COLO829 (cell line): ENCODE measurements around the gene CLDND2.

Experiments
- DNase-seq: peaks from one replicate; pipeline ENCODE4 v3.0.0; 2012; ENCODE audit warnings: low spot score

Gene CLDND2

GRCh38 chr19:51382004-51382403, 13.2 kb upstream of the CLDND2 start:
- DNase-seq: no peak

DNA sequence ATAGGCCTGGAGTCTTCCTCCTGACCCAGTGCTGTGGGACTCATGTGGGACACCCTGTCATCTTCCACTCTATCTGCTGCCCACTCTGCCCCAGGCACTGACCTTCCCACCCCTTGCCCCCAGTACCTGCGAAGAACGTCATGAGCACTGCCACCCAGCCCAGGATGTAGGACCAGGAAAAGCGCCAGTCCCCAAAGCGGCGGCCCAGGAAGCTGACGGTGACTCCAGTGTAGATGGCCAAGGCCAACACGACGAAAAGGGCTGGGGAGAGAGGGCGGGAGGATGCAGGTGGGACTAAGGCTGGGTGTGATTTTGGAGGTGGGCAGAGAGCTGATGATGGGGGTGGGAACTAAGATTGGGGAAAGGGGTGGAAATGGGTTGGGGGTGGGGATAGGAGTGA, 11.6 kb upstream of the CLDND2 start:
- DNase-seq: no peak

DNA sequence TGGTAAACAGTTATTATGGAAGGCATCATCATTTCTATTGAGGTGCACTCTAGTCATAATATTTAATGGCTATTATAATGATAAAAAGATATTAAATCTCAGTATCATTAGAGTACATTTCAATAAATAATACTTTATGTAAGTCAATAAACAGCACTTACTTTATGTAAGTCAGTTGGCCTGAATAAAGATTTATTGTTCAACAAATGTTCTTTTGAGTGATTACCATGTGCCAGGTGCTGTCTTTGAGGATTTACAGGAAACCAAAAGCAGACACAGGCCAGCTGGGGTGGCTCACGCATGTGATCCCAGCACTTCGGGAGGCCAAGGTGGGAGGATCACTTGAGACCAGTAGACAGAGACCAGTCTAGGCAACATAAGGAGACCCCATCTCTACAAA, 8.6 kb upstream of the CLDND2 start:
- no peak for DNase-seq

GRCh38 chr19:51375504-51376221, 6.9 kb upstream of the CLDND2 start:
- no peak for DNase-seq

DNA sequence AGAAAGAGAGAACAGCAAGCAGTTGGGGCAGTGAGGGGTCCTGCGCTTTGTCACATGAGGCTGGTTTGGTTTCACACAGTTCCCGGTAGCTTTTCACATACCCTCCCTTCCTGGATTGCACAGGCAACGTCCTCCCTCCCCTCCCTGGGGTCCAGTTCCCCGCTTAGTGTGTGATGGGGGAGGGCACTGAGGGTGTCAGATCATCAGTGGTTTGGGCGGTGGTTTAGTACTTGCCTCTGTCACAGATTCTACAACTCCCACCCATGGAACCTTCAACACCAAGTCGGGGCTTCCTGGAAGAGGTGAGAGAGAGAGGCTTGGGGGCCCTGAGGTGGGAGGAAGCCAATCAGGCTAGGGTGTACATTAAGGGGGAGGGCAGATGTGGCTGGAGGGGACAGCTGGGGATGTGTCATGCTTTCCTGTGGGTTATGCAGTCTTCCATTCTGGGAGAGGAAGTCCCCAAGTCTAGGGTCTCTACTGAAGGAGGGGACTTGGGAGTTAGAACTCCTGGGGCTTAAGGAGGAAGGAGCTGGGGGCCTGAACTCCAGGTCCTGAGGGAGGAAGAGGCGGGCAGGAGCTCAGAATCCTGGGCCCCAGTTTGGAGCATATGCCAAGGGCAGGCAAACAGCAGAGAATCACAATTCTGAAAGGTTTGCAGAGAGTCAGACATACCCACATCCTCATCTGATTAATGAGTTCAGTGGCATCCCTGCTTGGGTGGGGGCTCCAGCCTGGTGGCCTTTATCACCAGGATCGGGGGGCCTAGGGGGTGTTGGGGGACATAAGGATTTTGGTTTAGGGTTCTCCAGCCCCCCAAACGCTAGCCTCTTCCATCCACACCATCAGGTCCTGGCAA, 4.1 kb upstream of the CLDND2 start, which contains the start of gene NKG7:
Gene NKG7 (minus strand): TSS at position 6 of the 856 bp plus-strand sequence. CDS start 119 bp downstream, outside the sequence.
- no peak for DNase-seq

DNA sequence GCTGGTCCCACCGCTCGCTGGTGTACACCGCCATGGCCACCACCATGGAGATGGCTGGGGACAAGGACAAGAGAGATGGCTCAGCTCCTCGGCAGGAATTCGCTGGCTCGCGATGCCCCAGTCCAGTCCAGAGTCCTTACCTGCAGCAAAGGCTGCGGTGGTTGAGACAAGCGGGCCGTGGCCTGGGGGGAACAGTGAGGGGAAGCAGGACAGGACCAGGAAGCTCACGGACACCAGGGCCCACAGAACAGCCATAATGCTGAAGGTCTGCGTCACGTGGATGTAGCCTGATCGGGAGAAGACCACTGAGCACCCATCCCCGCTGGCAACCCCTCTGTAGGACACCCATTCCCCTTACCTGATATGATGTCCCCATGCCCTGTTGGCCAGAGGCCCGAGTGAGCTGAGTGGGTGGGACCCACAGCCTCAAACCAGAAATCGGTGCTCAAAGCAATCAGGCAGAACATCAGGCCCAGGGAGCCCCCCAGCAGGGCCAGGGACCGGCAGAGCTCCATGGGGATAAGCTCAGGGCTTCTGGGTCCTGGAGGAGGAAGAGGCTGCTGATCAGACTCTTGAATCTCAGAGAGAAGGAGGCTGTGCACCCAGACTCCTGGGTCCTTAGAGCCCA, 3.3 kb upstream of the CLDND2 start:
- DNase-seq: no peak

- DNase-seq: no peak
These were observed 2.4 kb upstream of the CLDND2 start for GRCh38 chr19:51371186-51371690.

DNA sequence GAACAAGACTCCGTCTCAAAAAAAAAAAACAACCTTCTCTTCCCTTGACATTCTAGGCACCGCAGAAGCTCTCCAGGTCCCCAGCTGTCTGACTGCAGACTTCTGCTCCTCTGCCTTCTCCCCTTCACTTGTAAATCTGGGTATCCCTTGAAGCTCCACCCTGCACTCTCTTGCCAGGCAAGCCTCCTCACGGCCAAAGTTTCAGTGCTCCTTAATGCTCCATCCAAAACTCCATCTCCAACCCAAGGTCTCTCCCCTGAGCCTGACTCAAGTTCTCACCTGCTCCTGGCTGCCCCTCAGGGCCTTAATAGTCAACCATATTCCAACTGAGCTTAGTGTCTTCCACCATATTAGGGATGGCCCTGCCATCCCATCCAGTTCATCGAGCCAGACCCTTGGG, 1.4 kb upstream of the CLDND2 start:
- no peak for DNase-seq

GRCh38 chr19:51367565-51368365, 1.0 kb downstream of the CLDND2 start:
- peak; percentile 96 for DNase-seq

DNA sequence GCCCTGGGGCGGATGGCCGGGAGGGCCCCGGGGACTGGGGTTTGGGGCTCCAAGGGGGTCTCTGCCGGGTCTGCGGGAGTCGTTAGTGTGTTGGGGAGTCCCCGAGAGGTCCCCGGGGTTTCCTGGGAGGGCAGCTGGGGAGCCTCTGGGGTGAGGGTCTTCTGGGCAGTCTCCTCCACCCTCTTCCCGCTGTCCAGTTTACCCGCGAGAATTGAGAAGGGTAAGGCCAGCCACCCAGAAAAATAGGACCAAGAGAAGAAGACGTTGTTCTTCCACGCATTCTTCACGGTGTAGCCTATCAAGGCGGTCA, 1.6 kb downstream of the CLDND2 start:
- no peak for DNase-seq

DNA sequence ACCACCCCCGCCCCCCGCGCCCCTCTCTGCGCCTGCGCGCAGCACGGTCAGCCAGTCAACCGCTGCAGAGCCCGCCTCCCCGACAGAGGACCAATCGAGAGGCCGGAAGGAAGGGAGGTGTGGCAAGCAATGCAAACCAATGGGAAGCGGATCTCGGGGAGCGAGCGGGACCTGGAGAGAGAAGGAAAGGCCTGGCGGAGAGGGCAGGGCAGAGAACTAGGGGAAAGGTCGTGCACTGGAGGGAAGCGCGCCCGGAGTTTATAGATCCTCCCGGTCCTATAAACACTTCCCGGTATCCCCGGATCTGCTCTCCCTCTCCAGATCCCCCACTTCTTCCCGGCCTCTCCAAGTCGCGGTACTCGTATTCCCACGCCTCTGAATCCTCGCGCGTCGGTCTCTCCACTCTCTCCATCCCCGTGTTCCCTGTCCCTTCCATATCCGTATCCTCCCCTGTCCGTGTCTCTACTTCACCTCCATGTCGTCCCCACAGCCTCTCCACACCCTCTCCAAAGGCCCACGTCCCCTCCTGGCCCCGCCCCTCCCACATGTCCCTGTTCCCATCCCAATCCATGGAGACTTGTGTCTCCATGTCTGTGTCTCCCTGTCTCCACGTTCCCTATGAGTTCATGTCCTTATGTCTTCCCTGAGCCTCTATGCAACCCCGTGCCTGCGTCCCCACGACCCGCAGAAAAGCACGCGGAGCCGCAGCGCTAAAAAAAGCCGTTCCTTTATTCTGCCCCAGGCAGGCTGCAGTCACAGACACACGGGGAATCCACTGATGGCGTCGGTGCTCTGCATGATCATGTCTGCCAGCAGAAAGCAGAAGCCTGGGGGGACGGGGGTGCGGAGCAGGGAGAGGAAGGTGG, 2.2 kb downstream of the CLDND2 start:
- DNase-seq: peak; percentile 91

DNA sequence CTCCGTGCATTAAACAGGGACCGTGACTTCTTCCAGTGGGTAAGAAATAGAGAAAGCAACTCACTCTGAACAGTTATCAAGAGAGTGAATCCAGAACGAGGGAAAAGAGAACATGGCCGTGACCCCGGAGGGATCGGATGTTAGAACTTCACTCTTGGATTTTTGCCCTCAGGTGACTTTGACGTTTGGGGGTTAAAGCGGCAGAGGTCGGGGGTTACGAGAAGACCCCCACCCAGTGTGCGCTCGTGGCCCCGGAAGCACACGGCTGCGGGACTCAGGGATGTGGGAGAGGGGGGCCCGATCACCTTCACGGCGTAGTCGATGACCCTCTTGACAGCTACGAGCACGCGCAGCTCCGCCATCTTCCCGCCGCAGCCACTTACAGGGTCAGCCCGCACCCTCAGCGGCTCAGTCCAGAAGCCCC, 2.8 kb downstream of the CLDND2 start, which contains the start of gene ETFB:
Gene ETFB (minus strand): TSS at position 424 of the 424 bp plus-strand sequence. CDS start 62 bp downstream, at position 362.
- no peak for DNase-seq

- DNase-seq: peak; percentile 27
These were observed 3.4 kb downstream of the CLDND2 start for GRCh38 chr19:51365211-51365964.

DNA sequence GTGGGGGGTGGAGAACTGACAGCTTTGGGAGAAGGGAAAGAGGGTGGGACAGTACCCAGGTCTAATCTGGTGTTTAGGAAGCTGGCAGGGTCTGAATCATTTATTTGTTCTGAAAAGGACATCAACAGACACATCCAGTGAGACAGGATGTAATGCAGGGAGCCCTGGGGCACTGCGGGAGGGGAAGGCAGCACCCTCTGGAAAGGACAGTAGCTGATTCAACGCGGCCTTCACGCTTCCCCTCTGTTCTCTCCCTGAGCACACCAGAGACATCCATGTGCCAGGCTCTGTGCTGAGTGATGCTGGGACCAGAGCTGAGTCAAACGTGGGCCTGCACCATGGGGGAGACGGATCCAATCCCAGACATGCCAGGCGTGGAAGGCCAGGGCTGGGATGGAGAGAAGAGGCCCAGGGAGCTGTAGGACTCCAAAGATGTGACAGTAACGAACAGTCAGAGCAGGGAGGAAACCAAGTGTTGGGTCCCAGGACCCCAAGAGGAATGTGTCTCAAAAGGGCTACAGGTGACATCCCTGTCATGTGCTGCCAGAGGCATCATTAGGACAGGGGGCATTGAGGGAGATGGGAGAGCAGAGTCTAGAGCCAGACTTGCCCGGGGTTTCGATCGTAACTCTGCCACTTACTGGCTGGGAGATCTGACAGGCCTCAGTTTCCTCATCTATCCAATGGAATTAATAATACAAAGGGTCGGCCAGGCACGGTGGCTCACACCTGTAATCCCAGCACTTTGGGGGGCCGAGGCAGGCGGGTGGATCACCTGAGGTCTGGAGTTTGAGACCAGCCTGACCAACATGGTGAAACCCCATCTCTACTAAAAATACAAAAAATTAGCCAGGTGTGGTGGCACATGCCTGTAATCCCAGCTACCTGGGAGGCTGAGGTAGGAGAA, 4.3 kb downstream of the CLDND2 start:
- DNase-seq: peak; percentile 80

DNA sequence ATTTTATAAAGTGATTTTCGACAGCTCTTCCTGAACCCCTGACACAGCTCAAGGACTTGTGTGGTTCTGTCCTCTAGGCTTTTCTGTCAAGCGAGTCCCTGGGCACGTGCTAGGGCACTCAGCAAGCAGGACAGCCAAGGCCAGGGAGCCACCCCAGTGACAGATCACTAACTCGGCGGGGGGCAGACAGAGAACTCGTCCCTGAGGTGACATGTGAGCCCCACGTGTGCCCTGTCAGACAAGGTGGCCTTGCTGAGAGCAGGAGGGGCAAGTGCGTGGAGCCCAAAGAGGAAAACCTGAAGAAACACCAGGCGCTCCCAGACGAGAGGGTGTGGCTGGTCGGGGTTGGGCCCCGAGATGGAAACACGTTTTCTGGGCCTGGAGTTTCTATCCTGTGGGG, 7.6 kb downstream of the CLDND2 start:
- DNase-seq: no peak

DNA sequence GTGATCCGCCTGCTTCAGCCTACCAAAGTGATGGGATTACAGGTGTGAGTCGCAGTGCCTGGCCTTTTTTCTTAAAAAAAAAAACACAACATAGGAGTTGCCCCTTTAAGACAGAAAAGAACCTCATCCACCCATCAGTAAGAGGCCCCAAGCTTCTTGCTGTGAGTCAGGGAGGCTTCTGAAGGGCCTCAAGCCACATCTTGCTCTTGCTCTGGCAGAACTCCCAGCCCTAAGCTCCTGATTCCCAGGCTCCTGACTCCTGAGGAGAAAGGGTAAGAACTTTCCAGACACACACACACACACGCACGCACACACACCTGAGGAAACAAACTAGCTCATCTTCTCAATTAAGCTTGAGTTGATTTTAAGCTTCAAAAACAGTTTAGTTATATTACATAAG, 9.5 kb downstream of the CLDND2 start:
- no peak for DNase-seq

DNA sequence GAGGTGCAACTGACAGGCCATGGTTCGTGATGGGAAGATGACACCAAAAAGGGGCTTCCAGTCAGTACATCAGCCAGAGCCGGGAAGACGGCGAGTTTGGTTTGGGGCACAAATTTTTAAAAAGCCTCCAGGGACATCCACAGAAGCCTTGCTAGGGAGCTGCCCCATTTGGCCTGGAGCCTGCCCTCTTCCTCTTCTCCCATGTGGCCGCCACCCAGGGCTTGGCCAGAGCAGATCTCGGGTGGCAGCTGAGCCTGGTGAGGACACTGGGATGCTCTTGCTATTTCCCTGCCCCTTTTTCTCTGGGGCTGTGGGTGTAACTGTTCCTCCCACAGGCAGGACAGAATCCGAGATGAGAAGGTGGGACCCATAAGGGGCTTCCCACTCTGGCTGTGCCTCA, 10.9 kb downstream of the CLDND2 start:
- DNase-seq: no peak

- no peak for DNase-seq
These were observed 12.5 kb downstream of the CLDND2 start for GRCh38 chr19:51356159-51356801.
